ENCODE measurements around the gene STK32C.

STK32C gene

GRCh38 chr10:132303361-132304115, 4.2 kb downstream of the STK32C start:
- TF ChIP-seq CTCF (IDR thresholded peaks at IDR 0.05; ENCODE audit: extremely low read depth, insufficient read depth, missing control alignments) = no peak
- DNase-seq (ENCODE audit: low spot score) = no peak
- in situ Hi-C loops (cut with MboI; ENCODE audit: low pct_unique_long_range_greater_than_20kb, low sequenced_read_pairs, unreplicated experiment) = no loop called here

- TF ChIP-seq CTCF (IDR thresholded peaks at IDR 0.05; ENCODE audit: extremely low read depth, insufficient read depth, missing control alignments) = no peak
- in situ Hi-C loops (cut with MboI; ENCODE audit: low pct_unique_long_range_greater_than_20kb, low sequenced_read_pairs, unreplicated experiment) = no loop called here
- DNase-seq (ENCODE audit: low spot score) = no peak
Measured at GRCh38 chr10:132302421-132303310, 5.1 kb downstream of the STK32C start.

DNA sequence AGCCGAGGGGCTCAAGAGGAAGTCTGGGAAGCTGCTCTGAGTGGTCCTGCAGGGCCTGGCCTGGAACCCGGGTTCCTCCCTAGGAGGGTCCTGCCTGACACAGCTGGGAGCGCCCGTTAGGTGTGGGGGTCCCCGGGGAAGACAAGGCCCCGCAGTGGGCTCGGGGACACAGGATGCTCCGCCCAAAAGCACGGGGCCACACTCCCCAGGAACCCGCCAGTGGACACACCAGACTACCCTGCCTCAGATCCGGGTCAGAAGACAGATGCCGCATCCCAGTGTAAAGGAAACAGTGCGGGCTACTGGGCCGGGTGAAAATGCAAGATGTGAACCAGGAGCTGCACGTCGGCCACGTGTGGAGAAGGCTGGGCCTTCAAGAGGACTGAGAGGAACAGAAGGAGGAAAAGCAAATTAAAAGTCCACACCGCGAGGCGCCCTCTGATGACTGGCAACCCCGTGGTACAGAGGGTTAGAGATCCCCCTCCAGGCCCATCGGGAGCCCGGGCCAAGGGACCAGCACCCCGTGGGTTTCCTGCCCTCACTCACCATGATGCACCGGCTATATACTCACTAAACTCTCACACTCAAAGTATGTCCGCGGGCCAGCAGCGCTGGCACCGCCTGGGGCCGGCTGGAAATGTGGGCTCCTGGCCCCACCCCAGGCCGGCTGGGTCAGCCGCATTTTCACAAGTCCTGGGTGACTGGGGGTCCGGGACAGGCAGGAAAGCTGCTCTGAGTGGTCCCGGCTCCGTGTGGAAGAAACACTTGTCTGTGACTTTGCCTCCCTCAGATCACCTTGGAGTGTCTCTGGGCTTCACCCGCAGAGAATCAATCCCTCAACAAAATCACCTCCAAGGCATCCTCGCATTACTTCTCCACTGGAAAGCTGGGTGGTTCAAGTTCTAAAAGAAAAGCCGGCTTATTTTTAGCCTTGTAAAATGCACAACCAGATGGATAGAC, 6.1 kb downstream of the STK32C start:
- DNase-seq (ENCODE audit: low spot score) = no peak
- no peak for TF ChIP-seq CTCF (IDR thresholded peaks at IDR 0.05; ENCODE audit: extremely low read depth, insufficient read depth, missing control alignments)
- in situ Hi-C loops (cut with MboI; ENCODE audit: low pct_unique_long_range_greater_than_20kb, low sequenced_read_pairs, unreplicated experiment) = no loop called here

GRCh38 chr10:132300582-132300981, 7.2 kb downstream of the STK32C start:
- no peak for TF ChIP-seq CTCF (IDR thresholded peaks at IDR 0.05; ENCODE audit: extremely low read depth, insufficient read depth, missing control alignments)
- DNase-seq (ENCODE audit: low spot score) = no peak
- in situ Hi-C loops (cut with MboI; ENCODE audit: low pct_unique_long_range_greater_than_20kb, low sequenced_read_pairs, unreplicated experiment) = no loop called here

- no peak for TF ChIP-seq CTCF (IDR thresholded peaks at IDR 0.05; ENCODE audit: extremely low read depth, insufficient read depth, missing control alignments)
- in situ Hi-C loops (cut with MboI; ENCODE audit: low pct_unique_long_range_greater_than_20kb, low sequenced_read_pairs, unreplicated experiment) = no loop called here
- no peak for DNase-seq (ENCODE audit: low spot score)
Measured at GRCh38 chr10:132299371-132300336, 8.1 kb downstream of the STK32C start.

All from GM13977 (cell line).